ENCODE measurements around the gene EAPP.
"Not testable (repeated sequence)": the region's sequence is repeated elsewhere in the genome, so short reads cannot be mapped to it uniquely, and the experiment has no call there.

Gene EAPP

GRCh38 chr14:34539407-34540180 is at the start of gene EAPP:
Gene EAPP (minus strand): TSS chr14:34539701. CDS start chr14:34539628, 73 bp downstream.
- DNase-seq (ENCODE audit: low spot score): peak; percentile 98

GRCh38 chr14:34583525-34583924 is 44.0 kb upstream of the EAPP start:
- DNase-seq (ENCODE audit: low spot score): no peak

GRCh38 chr14:34582117-34582680 is 42.7 kb upstream of the EAPP start:
- DNase-seq (ENCODE audit: low spot score): no peak

- DNase-seq (ENCODE audit: low spot score): no peak
These were observed 40.9 kb upstream of the EAPP start for GRCh38 chr14:34580381-34580780.

GRCh38 chr14:34571771-34572170 is 32.3 kb upstream of the EAPP start:
- DNase-seq (ENCODE audit: low spot score): no peak

GRCh38 chr14:34569750-34570149 is 30.2 kb upstream of the EAPP start:
- no peak for DNase-seq (ENCODE audit: low spot score)

GRCh38 chr14:34568803-34569202 is 29.3 kb upstream of the EAPP start:
- no peak for DNase-seq (ENCODE audit: low spot score)

- no peak for DNase-seq (ENCODE audit: low spot score)
These were observed 23.3 kb upstream of the EAPP start for GRCh38 chr14:34562776-34563150.

GRCh38 chr14:34562037-34562775 is 22.7 kb upstream of the EAPP start:
- DNase-seq (ENCODE audit: low spot score): not testable (repeated sequence)

- not testable (repeated sequence) for DNase-seq (ENCODE audit: low spot score)
These were observed 17.0 kb upstream of the EAPP start for GRCh38 chr14:34556498-34556829.

- DNase-seq (ENCODE audit: low spot score): not testable (repeated sequence)
These were observed 16.3 kb upstream of the EAPP start for GRCh38 chr14:34555583-34556497.

- no peak for DNase-seq (ENCODE audit: low spot score)
These were observed 15.2 kb upstream of the EAPP start for GRCh38 chr14:34554540-34555250.

GRCh38 chr14:34549276-34549966 is 9.9 kb upstream of the EAPP start:
- not testable (repeated sequence) for DNase-seq (ENCODE audit: low spot score)

GRCh38 chr14:34548472-34548981 is 9.0 kb upstream of the EAPP start:
- no peak for DNase-seq (ENCODE audit: low spot score)

GRCh38 chr14:34547136-34547520 is 7.6 kb upstream of the EAPP start:
- DNase-seq (ENCODE audit: low spot score): not testable (repeated sequence)

GRCh38 chr14:34546272-34547135 is 7.0 kb upstream of the EAPP start:
- not testable (repeated sequence) for DNase-seq (ENCODE audit: low spot score)

GRCh38 chr14:34540181-34541059 is 919 bp upstream of the EAPP start:
- not testable (repeated sequence) for DNase-seq (ENCODE audit: low spot score)

- no peak for DNase-seq (ENCODE audit: low spot score)
These were observed 562 bp downstream of the EAPP start for GRCh38 chr14:34538871-34539406.

Measured in globus pallidus (tissue), 1 donor.